H1 (cell line): Measurements from ENCODE around the gene TMED10. TPM values are rescaled to one million over a fixed set of nuclear protein-coding genes. Genes with fewer than 3 reads are reported as not detected.

ENCODE experiments used
- HDAC2 ChIP-seq, 2 experiments: fragments of 300-600 bp in 1 of 2; sonication (generic) in 1 of 2; IDR thresholded peaks; 2 replicates each; pipeline ENCODE4 v1.6.1; 2011 to 2012; ENCODE audit warnings: low read depth in 2 of 2, low read length in 2 of 2, mild to moderate bottlenecking in 2 of 2, moderate library complexity in 2 of 2, borderline replicate concordance in 1 of 2, inconsistent platforms in 1 of 2
- RAD21 ChIP-seq, 2 experiments: IDR thresholded peaks in 1 of 2; conservative IDR thresholded peaks in 1 of 2; 2 replicates each; pipeline ENCODE4 v1.6.1; 2011; ENCODE audit warnings: low read depth in 2 of 2, low read length in 2 of 2, improper control_type of control experiment in 1 of 2, inconsistent platforms in 1 of 2, mild to moderate bottlenecking in 1 of 2, moderate library complexity in 1 of 2
- polyA plus RNA-seq, 7 experiments: library from polyadenylated mRNA; depleted of rRNA in 3 of 7; stranded (reverse) in 5 of 7; unstranded in 2 of 7; fragments of >200 nt in 5 of 7; fragments of 200-250 nt in 2 of 7; gene quantifications; 1 replicate in 5 of 7; 2 replicates in 1 of 7; 4 replicates in 1 of 7; pipeline versions ENCODE4 v1.2.1 to v1.2.3, GENCODE V29; 2011 to 2013; ENCODE audit warnings: missing spikeins in 2 of 7, mixed read lengths in 2 of 7
- total RNA-seq: library from RNA; stranded (reverse); fragmentation: NEBNext Ultra II Directional; extraction: Animal tissue kit (Norgen Biotek cat#: 25700); gene quantifications from 2 replicates; pipeline ENCODE4 v1.2.1, GENCODE V29; 2021

Gene TMED10
- total and polyA plus RNA-seq, 2 of the 8 experiments (the other 6 are each of a cell fraction or from before 2014, with no cell fraction given), result 218 to 250 TPM

- TF ChIP-seq RAD21 (IDR thresholded peaks at IDR 0.05 in 1 of 2, conservative IDR thresholded peaks at IDR 0.05 in 1 of 2; ENCODE audit: low read depth in 2 of 2, low read length in 2 of 2), result no peak
- no peak for TF ChIP-seq HDAC2 (IDR thresholded peaks at IDR 0.05; ENCODE audit: borderline replicate concordance in 1 of 2, low read depth in 2 of 2, low read length in 2 of 2)
Measured at GRCh38 chr14:75156111-75156510, 20.3 kb downstream of the TMED10 start (continued).
